Activated CD4-positive, CD25-positive, alpha-beta regulatory T cell treated with anti-CD3 and anti-CD28 coated beads, Interleukin-2, amount 50 U/mL, for 72 hours (primary cell): Measurements from ENCODE around the gene KLRD1.
"Not testable (repeated sequence)": the region's sequence is repeated elsewhere in the genome, so short reads cannot be mapped to it uniquely, and the experiment has no call there.

Experiments
- DNase-seq: peaks from one replicate; pipeline ENCODE4 v3.0.0; 2021

KLRD1 gene

DNA sequence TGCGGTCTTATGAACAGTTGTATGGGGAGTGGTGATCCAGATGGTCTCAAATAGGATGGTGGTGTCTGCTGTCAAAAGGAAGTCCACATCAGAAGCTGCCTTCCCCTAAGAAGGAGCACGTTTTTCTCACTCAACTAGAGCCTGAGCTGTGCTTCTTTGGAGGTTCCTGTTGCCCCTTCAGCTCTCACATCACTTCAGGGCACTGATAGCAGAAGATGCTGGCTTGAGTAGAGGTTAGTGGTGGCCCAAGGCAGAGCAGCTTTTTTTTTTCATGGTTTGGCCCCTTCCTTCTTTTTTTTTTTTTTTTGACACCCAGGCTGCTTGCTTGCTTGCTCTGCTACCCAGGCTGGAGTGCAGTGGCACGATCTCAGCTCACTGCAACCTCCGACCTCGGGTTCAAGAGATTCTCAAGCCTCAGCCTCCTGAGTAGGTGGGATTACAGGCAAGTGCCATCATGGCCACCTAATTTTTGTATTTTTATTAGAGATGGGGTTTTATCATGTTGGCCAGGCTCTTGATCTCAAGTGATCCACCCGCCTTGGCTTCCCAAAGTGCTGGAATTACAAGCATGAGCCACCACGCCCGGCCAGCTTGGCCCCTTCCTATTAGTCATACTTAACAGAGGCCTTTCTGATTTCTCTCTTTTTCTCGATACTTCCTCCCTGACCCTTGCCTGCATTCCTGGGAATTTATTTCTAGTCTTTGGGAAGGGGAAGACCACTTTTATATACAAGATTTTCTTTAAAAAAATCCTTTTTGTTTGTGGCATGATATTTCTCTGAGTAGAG lies 31.6 kb downstream of the KLRD1 start:
- no peak for DNase-seq

- DNase-seq = not testable (repeated sequence)
Measured at GRCh38 chr12:10340946-10341345, 33.3 kb downstream of the KLRD1 start.

DNA sequence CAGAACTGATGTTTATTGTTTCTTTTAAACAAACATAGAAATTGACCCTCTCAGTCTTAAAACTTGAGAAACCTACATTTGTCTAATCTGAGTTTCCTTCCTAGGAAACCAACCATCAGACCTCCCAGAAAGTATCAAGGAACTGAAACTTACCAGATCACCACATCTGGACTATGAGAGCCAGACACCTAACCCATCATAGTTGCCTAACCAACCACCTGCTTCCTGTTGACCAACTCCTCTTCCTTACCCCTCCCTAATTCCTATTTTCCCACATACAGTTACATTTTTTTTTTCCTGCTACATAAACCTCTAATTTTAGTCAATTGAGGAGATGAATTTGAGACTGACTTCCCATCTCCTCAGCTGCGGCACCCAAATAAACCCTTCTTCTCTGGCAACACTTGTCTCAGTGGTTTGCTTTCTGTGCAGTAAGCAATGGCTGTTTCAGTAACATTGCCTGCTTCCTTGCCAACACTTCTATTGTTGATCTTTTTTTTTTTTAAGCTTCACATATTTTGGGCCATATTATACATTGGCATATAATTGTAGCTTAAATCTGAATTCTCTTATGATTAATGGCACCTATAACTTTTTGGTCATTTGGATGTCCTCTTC lies 34.3 kb downstream of the KLRD1 start:
- no peak for DNase-seq

GRCh38 chr12:10351457-10351856 lies 43.8 kb downstream of the KLRD1 start:
- not testable (repeated sequence) for DNase-seq

DNA sequence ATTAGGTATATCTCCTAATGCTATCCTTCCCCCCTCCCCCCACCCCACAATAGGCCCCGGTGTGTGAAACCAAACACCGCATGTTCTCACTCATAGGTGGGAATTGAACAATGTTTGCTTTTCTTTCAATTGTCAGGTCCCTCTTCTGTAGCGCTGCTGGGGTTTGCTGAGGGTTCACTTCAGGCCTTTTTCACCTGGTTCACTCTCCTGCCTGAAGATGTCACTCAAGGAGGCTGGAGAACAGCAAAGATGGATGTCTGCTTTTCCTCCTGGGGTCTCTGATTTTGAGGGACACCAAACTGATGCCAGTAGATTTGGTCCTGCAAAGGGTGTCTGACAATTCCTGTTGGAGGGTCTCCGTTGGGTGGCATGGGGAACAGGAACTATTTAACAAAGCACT lies 46.4 kb downstream of the KLRD1 start:
- no peak for DNase-seq

- no peak for DNase-seq
Measured at GRCh38 chr12:10354502-10354901, 46.8 kb downstream of the KLRD1 start.

DNA sequence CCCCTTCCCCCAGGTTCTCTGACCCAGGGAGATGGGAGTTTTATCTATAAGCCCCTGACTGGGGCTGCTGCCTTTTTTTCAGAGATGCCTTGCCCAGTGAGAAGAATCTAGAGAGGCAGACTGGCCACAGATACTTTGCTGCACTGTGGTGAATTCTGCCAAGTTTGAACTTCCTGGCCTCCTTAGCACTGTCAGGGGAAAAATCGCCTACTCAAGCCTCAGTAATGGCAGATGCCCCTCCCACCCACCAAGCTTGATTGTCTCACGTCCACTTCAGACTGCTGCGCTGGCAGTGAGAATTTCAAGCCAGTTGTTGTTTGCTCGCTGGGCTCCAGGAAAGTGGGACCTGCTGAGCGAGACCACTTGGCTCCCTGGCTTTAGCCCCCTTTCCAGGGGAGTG lies 50.5 kb downstream of the KLRD1 start:
- no peak for DNase-seq

DNA sequence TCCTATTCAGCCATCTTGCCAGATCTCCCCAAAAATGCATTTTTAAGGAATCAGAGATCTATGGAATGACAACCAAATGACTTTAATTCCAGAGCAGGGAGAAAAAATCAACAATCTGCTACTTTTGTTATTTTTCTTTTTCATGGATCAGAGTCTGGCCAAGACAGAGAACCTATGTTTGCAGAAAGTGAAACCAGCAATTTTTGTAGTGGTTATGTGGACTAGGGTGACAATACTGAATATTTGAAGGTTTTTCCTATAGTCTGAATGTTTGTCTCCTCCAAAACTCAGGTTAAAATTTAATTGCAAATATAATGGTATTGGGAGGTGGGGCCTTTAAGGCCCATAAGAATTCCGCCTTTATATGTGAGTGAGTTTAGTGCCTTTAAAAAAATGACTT lies 51.3 kb downstream of the KLRD1 start:
- no peak for DNase-seq

DNA sequence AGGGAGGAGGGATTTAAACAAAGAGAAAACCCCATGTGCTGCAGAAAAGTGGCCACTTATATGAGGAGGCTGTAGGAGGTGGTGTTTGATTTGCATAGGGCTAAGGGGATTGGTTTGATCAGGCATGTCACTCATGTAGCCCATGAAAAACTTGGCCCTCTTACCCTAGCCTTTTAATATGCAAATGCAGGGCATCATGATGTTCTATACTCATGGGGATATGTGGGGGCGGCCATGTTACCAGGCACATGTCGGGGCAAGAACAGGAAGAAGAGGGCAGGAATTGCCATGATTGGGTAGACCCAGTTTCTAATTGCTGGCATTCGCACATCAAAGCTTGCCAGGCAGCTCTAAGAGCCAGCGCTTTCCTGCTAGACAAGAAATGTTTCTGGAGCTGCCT lies 53.4 kb downstream of the KLRD1 start:
- no peak for DNase-seq

DNA sequence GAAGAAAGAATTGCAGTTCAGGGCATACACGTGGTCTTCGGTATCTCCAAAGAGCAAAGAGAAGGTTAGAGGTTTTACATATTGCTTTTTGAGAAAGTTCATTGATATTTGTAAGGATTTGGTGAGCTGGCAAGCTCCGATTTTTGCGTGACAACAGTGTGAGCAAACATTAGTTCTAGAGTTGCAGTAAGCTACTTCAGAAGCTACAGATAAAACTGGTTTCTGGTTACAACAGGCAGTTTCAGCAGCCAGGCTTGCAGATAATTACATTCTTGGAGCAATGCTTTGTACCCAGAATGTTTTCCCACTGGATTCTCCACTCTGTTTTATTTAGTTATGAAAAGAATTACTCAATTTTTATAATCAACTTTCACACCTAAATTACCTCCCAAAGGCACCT lies 54.0 kb downstream of the KLRD1 start:
- DNase-seq = no peak

GRCh38 chr12:10362325-10362724 lies 54.7 kb downstream of the KLRD1 start:
- no peak for DNase-seq

DNA sequence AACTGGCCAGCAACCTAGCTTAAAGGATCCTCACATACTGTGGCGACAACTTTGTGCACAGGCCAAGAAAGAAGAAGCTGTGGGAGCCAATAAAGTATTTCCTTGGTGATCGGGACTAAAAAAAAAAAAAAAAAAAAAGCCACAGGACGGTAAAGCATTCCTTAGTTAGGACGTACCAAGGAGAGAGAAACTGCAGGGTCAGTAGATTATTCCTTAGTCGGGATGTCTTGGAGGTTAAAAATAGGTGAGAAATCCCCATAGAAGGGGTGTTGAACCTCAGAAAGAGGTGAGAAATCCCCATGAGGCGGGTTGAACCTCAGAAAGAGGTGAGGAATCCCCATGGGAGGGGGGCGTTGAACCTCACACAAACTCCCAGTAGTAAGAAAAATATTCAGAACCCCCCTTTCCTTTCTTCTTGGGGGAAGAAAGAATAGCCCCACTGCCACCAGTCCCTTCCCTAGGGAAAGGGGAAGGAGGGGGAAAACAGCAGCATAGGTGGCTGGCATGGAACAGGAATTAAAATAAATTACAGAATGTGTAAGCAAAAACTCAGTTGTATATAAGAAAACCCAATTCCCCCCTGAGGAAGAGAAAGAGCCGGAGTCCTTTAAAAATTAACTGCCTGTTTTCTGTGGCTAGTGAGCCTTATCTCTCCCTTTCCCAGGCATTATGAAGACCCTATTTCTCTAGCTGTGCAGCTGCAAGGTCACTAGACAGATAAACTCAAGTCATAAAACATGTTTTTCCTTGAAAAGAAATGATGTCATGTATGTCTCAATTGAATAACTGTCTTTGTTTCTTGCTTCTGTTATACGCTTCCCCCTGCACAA lies 55.4 kb downstream of the KLRD1 start:
- no peak for DNase-seq

DNA sequence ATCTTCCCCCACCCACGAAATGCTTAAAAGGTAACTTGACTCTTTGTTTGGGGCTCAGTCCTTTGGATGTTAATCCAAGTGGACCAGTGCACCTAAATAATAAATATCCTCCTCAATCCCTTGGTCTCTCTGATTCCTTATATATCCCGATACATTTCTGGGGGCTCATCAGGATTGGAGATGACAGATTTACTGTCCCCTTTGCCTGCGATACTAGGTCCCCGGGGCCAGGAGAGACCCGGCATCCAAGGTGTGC lies 55.9 kb downstream of the KLRD1 start:
- DNase-seq = no peak

- no peak for DNase-seq
Measured at GRCh38 chr12:10363914-10364814, 56.5 kb downstream of the KLRD1 start.

- peak; percentile 41 for DNase-seq
Measured at GRCh38 chr12:10364815-10365622, 57.3 kb downstream of the KLRD1 start.

DNA sequence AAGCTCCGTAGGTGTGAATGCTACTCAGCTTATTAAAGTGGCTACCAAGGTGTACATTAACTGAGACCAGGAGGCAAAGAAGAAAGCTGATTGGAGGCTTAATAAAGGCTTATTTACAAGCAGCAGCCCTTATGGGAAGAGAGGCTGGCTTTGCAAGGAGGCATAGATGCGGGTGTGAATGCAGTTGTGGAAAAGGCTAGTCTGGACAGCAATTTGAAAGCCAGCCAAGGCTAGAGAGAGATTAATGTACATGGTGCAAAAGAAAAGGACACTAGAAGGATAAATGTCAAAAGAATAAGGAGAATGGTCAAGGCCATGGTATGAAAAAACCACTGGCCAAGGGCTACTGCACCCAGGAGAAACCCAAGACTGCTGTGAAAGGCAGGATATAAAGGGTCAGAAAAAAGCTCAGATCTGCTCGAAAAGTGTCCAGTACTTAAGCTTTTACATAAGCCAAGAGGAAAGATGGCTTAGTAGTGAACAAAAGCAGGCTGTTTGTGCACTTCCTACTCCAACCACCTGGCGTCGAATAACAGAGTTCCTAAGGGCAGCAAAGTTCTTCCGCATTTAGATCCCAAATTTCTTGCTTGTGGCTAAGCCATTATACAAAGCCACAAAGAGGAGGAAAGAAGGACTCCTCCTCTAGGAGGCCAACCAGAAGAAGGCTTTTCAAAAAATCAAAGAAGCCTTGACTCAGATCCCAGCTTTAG lies 58.2 kb downstream of the KLRD1 start:
- DNase-seq = no peak

DNA sequence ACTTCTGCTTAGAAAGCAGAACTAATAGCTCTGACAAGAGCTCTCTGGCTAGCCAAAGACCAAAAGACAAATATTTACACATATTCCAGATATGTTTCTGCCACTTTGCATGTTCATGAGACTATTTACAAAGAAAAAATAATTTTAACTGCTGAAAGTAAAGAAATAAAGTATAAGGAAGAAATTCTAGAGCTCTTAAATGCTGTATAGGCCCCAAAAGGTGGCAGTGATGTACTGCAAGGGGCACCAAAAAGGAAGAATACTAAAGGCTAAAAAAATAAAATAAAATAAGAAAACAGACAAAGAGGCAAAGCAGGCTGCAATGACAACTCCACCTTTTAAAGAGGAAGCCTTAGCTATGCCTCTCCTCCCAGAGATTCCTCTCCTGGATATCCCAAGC lies 59.2 kb downstream of the KLRD1 start:
- no peak for DNase-seq

- DNase-seq = not testable (repeated sequence)
Measured at GRCh38 chr12:10367714-10368113, 60.0 kb downstream of the KLRD1 start.

DNA sequence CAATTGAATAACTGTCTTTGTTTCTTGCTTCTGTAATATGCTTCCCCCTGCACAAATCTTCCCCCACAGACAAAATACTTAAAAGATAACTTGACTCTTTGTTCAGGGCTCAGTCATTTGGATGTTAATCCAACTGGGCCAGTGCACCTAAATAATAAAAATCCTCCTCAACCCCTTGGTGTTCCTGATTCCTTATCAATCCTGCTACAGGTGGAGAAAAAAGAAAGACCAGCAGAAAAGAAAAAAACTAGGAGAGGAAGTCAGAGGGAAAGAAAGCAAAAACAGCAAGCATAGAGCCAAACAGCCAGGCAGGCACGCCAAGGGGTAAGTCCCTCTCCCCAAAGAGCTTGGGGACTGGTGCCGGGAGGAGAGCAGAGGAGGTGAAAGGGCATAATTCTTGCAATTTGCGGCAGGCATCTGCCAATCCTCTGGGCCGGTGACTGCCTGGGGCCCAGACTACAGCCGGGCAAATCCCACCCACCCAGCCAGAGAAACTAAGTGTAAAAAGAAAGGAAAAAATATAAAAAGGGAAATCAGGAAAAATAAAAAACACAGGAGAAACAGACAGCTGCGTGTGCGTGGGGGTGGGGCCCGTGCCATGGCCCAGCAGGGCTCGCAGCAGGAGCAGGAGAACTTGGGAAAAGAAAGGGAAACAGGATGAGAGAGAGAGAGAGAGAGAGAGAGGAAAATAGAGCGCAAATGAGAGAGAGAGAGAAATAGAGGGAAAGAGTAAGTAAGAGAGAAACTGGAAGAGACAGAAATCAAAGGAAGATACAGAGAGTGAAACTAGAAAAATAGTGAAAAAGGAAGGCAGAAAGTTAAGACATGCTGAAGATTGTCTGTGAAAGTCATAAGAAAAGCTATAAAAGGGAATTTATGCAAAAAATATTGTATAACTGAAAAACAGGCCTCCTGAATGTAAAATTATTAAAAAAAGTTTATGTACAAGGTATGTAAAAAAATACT lies 60.8 kb downstream of the KLRD1 start:
- DNase-seq = no peak
